Skin of body (tissue), 2 donors: ENCODE measurements around the gene TMPRSS3. TPM values are rescaled to one million over a fixed set of nuclear protein-coding genes. Genes with fewer than 3 reads are reported as not detected.

Experiments
- DNase-seq: peaks from one replicate; lab custom pipeline; 2025; lab: John Stamatoyannopoulos, UW
- total RNA-seq: library from RNA; depleted of rRNA; stranded (reverse); fragments of >200 nt; gene quantifications from one replicate; pipeline ENCODE4 v1.2.3, GENCODE V29; 2014

The TMPRSS3 gene
- 0.30 TPM for total RNA-seq

DNA sequence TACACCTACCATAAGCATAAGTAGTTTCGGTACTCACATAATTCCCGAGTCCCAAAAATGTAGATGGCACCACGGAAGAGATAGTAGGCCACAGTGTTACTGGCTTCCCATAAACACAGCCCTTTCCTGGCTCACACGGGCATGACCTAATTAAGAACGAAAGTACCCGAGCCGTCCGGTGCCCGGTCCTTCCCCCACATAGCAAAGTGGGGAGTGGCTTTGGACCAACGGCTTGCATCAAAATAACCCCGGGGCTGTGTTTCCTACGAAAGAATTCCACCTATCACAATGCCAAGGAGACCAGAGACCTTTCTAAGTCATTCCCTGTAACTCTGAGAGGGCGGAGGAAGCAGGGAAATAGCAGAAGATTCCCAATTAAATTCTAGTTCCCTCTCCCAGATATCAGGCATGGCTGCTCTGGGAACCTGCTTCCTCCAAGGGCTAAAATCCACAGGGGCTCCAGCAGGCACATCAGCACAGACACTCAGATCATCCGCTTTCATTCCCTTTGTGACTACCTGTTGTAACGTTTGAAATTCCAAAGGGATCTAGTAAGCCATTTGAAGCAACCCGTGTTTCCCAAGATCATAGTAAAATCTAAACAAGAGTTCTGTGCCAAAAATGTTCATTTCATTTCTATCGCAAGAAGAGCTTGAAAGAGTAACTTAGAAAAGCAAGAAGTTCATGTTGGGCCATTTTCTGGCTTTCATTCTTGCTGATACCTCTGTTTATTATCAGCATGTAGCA, at the start of gene TMPRSS3:
Gene TMPRSS3, minus strand, starts transcription at position 148 of the 747 bp plus-strand sequence. CDS start 635 bp downstream, outside the sequence.
- DNase-seq = no peak

DNA sequence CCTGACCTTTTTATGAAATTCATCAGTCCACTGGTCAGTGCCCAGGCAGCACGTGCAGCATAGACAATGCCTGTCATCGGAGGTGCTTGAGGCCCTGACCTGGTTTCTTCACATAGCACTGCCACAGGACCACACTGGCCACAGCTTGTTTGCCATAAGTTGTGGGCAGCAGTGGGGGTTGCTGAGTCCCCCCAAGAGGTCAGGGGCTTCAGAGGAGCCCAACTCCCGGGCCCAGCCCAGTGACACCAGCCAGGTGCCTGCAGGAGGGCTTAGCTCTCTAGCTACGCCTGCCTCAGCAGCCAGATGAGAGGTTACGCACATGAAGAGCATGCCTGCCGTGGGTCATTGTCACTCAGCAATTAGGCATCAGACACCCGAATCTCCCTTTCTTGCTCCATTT, 49.5 kb upstream of the TMPRSS3 start:
- DNase-seq = no peak

DNA sequence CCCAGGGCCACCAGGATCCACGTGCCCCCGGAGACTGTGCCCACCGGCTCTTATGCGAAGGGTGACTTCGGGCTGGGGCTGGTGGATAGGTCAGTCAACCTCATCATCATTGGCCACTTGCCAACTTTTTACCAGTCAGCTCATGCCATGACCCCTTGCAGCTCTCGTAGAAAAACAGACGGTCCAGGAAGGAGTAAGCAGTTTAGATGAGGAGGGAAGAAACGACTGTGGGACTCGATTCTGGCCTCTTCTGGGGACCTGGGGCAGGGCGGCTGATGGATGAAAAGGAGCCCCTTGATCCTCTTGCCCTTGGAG, 48.9 kb upstream of the TMPRSS3 start:
- no peak for DNase-seq

DNA sequence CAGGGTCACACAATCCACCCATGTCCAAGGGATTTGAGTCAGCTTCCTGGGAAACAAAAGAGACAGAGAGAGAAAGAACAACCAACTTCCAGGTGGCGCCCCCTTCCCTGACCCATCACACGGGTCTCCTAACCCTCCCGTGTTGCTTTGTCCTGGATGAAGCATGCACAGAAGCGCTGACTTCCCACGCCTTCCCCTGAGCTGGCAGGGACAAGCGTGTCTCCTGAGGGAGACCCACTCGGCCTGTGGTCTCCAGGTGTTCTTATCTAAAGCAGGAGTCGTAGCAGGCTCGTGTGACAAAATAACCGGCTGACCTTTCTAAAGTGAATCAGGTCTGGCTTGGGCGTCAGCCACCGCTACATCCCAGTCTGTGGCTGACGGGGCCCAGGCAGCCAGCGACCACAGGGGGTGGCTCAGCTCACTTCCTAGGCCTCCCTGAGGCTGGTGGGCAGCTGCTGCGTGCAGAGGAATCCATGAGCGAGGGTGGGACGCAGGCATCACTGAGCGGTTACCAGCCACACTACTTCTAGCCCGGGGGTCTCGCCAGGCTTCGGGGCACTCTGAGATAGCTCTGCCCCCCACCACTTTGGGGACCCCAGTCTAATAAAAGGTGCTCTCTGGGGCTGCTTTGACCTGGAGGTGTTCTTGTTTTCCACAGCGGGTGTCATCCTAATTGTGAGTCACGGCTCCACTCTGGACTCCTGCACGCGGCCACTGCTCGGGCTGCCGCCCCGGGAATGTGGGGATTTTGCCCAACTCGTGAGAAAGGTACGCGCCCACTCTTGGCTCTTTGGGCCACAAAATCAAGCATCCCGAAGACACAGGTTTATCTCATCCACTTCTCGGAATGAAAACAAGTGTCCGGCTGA, 48.3 kb upstream of the TMPRSS3 start:
- DNase-seq = no peak

DNA sequence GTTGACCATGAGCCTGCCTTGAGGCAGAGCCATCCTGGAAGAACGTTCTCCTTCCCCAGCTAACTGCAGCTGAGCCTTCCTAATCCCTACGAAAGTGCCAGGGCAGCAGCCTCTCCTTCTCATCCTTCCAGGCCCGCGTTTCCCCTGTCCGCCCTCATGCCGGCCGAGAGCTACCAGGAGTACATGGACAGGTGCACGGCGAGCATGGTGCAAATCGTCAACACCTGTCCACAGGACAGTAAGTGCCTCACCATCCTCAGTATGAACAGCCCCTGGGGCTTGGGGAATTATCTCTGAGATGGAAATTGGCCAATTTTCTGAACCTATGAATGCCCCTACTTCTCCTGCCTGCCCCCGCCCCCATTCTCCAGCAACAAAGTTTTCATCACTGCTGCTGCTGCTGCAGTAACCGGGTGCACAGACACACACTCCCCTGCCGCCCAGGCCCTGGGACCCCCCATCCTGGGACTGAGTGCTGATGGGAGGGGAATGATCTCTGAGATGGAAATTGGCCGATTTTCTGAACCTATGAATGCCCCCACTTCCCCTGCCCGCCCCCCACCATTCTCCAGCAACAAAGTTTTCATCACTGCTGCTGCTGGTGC, 47.4 kb upstream of the TMPRSS3 start:
- DNase-seq = no peak

DNA sequence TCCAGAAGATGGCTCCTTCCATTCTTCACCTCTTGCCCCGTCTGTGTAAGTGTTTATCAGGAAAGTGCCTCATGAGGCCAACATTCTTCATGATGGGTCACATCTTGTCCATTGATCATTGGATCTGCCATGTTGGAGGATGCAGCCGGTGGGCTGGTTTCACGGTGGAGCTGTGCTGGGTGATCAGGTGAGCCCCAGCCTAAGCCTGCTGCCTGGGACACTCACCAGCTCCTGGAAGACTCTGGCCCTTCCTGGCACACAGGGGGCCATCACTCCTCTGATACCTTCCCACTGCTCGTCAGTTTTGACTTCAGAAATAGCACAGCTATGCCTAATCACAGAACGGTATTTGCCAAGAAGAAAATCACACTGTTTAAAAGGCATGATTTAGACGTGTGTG, 46.1 kb upstream of the TMPRSS3 start:
- no peak for DNase-seq

DNA sequence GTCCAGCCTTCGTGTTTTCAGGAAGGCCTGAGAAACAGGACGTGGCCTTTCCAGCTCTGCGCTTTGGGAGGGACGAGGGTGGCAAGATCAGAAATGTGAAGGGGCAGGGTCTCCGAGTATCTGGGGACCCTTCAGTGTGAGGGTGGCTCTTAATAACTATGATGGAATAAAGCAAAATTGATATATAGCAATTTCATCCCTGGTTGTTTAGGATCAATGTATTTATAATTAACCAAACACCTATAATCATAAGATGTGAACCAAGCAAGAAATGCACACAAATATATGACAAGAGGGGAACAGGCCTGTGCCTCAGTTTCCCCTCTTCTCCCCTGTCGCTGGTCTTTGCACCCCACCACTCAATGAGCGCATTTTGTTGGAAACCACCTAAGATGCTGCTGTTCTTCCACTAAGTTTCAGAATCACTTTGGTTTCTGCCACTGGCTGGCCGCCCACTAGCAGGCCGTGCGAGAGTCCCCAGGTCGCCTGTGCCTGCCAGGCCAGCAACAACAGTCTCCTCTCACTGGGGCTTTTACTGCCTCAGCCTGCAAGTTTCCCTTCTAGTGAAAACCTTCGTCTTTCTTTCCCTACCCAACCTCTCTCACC, 44.4 kb upstream of the TMPRSS3 start:
- no peak for DNase-seq

DNA sequence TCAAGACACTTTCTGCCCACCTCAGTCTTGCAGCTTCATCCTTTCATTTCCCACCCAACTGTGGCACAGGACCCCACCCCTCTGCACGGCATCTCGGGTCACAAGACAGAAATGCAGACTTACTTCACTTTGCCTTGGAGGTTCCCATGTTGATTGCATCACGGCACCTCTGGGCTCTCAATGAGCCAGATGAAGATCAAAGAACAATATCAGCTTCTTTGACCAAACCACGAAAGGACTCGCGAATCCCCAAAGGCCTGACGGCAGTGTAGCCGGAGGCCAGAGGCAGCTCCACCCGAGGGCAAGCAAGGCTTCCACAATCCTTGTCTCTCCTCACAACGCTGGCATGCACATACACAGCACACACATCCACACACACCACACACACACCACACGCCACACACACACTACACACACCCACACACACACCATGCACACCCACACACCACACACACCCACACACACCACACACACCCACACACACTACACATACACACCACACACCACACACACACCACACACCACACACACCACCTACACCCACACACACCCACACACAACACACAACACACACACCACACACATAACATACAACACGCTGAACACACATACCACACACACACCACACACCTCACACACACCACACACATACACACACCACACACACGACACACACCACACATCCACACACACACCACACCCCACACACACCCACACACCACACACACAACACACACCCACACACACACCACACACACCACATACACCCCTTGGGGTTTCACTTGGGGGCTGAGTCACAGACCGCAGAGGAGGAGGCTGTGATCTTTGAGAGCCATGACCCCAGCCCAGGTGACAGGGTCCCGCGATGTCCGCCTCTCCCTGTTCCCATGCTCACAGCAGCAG, 43.7 kb upstream of the TMPRSS3 start:
- DNase-seq = no peak

DNA sequence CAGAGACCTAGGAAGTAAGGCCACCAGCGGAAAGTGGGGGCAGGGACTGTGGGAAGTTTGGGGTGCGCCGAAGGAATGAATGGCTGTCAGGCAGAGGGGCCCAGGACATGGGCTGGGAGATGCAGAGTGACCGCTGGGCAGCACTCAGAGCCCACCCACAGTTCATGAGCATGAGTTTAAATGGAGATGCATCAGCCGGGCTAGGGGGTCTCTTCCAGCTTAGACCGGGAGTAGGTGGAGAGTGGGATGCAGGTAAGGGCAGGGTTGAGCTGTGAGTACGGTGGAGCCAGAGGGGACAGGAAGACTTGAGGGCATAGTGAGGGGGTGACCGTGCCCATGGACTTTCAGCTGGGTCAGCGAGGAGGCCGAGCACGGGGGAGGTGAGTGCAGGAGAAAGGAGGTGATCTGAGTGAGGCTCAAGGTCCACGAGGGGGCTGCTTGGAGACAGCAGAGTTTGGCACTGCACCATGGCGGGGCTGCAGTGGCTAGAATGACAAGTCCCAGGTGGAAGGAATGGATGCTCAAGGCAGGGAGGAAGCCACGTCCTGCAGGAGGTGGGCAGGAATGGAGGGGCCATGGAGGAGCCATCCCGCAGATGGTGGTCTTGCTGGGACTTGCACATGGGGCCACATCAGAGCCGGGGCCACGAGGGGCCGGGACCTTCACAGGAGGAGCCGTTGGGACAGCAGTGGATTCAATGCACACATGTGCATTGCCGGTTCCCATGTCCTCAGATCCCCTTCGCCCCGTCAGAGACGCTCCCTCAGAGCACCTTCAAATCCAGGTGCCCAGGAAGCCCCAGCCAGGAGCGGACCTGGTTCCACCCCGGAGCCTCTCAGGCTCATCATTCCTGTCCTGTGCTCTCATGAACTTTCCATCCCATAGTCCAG, 42.7 kb upstream of the TMPRSS3 start:
- DNase-seq = no peak

DNA sequence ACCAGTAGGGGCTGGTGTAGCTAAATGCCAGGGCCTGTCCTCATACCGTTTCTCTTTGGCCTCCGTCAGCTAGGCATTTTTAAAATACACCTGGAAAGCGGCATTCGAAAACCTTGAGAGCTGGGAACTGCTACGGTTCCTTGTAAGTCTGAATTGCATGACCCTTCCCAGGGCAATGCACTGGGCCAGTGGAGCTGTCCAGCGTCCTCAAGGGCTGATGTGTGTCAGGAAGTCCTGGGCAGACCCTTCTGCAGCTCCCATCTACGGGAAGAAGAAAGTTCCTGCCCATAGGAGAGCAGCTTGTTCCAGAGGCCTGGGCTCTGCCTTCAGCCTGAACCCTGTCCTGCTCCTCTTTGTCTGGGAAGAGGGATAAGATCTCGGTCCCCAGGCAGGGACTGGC, 41.9 kb upstream of the TMPRSS3 start:
- DNase-seq = no peak

DNA sequence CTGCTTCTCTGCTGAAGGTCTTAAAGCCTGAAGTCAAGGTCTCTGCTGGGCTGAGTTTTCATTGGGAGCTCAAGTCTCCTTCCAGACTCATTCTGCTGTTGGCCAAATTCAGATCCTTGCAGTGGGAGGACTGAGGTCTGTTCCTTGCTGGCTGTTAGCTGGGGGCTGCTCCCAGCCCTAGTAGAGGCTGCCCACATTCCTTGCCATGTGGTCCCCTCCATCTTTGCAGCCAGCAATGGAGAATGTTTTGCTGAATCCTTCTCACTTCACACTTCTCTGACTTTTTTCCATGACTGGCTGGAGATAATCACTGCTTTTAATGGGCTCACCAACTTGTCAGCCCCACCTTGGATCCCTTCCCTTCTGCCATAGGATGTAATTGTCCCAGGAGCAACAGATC, 41.1 kb upstream of the TMPRSS3 start:
- no peak for DNase-seq

DNA sequence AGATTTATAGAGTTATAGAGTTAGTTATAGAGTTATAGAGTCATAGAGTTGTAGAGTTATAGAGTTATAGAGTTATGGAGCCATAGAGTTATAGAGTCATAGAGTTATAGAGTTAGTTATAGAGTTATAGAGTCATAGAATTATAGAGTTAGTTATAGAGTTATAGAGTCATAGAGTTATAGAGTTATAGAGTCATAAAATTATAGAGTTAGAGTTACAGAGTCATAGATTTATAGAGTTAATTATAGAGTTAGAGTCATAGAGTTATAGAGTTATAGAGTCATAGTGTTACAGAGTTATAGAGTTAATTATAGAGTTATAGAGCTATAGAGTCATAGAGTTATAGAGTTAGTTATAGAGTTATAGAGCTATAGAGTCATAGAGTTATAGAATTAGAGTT, 40.0 kb upstream of the TMPRSS3 start:
- DNase-seq = no peak

DNA sequence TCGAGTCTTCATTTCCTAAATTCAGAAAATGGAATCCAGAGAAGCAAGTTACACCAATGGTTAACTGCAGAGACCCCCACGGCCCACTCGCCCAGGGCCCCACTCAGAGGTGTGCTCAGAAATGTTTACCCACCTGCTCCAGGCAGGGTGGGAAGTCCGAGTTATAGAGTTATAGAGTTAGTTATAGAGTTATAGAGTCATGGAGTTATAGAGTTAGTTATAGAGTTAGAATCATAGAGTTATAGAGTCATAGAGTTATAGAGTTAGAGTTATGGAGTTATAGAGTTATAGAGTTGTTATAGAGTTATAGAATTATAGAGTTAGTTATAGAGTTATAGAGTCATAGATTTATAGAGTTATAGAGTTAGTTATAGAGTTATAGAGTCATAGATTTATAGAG, 39.5 kb upstream of the TMPRSS3 start:
- DNase-seq = no peak

DNA sequence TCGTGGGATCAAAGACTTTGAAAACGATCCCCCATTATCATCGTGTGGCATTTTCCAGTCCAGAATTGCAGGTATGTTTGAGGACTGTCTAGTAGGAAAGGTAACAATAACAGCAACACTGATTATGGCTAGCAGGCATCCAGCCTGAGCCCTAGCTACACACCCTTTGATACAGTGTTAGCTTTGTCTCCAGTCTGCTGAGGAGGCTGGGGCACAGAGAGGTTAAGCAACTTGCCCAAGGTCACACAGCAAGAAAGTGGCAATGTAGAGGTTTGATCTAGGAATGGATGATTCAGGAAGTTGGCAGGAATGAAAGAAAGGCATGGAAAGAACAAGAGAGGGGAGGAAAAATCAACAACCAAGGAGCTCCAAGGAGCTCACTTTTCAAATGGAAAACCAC, 39.0 kb upstream of the TMPRSS3 start:
- DNase-seq = no peak

DNA sequence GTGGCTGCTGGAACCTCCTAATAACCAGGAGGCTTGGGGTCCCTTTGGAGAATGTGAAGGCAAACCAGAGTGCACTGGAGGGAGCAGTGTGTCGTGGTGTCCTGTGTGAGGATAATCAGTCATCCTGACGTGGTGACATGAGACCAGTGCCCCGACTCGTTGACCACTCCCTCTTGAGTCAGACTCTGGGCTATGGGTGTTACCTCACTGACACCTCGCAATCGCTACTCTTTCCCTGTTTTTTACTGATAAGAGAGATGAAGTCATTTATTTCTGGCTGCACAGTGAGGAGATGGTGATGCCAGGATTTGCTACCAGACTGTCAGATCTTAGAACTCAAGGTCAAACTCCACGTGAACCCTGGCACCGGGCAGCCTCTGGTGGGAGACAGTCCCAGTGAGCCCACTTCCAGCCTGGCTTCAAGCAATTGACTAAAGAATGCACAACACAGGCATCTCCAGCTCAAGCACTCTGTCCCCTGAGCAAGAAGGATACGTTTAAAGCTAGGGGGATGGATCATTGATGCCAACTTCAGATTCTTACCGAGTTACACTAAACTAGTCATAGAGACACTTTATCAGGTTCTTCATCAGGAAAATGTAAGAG, 38.2 kb upstream of the TMPRSS3 start:
- DNase-seq = no peak

DNA sequence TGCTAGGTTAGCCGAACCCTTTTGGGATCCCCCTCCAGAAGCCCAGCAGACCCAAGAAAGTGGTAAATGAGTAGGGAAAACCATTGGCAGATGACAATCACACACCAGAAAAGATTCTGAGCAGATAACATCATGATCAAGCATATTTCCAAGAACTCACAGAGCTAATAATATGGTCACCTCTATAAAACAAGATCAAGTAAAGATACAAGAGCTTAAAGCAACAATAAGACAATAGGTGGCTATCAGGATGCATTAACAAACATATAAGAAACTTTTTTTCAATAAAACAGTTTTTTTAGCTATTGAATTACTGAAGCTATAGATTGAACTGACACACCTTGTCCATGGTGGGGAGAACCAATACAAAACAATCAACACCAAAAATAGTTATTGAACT, 36.8 kb upstream of the TMPRSS3 start:
- no peak for DNase-seq

DNA sequence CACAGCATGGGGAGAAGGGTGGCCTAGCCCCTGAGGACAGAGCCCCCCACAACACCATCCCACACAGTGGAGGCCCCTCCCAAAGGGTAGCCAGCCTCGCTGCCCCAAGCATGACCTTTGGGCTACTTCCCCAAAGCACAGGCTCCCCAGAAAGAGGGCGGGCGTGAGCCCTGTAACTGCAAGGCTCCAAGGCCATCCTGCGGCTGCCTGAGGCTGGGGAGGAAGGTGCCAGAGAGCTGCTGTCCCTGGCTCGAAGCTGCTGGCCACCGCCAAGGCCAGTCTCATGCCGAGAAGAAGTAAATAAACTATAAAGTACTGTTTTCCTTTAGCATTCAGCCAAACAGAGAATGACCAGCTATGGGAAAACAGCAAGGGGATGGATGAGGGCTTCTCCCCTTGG, 35.3 kb upstream of the TMPRSS3 start:
- no peak for DNase-seq

DNA sequence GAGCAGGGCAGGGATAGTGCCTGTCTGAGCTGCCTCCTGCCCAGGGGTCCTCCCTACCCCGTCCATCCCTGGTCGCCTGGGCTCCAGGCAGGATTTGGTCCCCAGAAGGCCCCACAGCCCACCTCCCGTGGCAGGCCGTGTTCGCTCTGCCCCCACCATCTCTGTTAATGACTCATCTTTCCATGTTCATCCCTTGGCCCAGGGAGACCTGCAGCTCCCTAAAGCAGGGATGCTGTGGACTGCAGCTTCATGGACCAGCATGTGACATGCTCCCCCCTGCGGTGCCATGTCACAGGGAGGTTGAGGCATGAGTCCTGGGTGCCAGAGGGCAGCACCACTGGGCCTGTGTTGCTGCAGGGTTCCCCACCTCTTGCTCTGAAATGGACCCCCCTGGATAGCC, 34.7 kb upstream of the TMPRSS3 start:
- DNase-seq = no peak

DNA sequence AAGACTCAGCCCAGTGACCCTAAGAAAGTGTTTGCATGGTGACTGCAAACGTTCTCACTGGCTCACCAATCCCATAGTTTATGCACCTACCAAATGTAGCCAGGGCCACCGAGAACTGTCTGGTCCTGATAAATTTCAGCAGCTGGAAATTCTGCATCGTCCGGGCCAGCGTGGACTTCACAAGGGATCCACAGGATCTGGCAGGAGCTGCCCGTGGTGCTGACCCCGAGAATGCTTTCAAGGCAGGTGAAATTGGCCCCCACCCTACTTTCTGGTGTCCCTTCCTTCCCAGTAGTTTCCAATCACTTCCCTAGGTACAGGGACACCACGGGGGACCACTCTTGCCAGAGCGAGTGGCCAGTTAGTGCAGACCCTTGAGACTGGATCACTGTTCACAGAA, 34.0 kb upstream of the TMPRSS3 start:
- DNase-seq = no peak

DNA sequence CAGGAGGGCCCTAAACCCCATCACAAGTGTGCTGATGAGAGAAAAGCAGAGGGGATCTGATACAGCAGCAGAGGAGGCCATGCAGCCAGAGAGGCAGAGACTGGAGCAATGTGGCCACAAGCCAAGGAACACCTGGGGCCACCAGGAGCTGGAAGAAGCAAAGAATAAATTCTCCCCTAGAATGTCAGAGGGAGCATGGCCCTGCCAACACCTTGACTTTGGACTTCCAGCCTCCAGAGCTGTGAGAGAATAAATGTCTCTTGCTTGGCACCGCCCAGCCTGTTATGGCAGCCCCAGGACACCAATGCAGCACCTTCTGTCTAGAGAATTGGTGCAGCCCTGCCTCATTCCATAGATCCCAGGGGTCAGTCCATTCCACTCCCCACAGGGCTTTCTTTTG, 33.2 kb upstream of the TMPRSS3 start:
- no peak for DNase-seq
